HG02642 (cell line): ENCODE results near the gene SPATS2L.
"Not testable (repeated sequence)": the region's sequence is repeated elsewhere in the genome, so short reads cannot be mapped to it uniquely, and the experiment has no call there.

ENCODE experiments used
- ATAC-seq: cut with Tn5 transposase; IDR thresholded peaks from one replicate; pipeline ENCODE4 v1.9.1; 2021; ENCODE audit warnings: mild to moderate bottlenecking; ENCODE audit not compliant: unreplicated experiment, poor library complexity

The SPATS2L gene

GRCh38 chr2:200318940-200319435, 12.5 kb downstream of the SPATS2L start:
- no peak for ATAC-seq

DNA sequence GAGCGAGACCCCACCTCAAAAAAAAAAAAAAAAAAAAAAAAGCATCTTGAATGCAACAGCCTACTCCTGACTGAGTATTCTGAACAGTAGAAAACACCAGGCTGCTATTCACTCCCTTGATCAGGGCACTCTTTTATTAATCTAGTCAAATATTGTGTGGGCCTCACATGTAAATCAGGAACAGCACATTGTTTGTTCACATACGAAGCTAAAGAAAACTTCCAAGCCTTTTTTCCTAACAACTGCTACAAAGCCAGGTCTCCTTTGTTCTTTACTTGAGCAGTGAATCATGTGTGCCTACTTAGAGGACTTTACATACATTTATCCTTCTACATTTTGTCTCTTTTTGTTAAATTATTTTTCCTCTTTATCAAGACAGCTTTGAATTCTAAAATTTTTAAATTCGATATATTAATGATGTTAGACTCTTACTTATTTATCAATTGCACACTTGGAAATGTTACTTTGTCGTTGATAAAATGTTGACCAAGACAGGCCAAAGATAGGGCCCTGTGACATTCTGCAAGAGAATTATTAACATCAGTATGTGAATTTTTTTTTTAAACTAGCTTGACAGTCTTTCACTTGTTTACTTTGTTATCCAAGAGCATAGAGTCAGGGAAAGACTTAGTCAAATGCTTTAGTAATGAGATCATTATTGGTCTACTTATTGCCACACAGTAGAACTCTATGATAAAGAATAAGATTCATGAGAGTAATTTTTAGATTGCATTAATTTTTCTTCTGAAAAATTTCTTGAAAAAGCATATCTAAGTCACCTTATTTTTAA, 13.2 kb downstream of the SPATS2L start:
- no peak for ATAC-seq

DNA sequence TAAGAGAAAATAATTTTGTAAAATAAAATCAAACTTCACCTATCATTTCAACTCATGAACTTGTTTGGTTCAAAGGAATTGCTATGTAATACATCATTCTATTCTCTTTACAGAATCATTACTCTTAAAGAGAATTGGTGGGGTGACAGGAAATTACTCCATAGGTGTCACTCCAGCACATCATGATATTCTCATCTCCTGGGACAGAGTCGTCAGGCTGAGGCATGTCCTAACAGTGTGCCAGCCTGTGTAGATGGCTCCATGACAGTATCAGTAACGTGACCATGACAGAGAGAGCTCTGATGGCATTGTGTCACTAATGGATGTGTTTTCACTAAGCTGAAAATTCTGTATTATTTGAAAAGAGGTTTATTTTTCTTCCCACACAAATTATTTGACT, 13.9 kb downstream of the SPATS2L start:
- ATAC-seq, result no peak

DNA sequence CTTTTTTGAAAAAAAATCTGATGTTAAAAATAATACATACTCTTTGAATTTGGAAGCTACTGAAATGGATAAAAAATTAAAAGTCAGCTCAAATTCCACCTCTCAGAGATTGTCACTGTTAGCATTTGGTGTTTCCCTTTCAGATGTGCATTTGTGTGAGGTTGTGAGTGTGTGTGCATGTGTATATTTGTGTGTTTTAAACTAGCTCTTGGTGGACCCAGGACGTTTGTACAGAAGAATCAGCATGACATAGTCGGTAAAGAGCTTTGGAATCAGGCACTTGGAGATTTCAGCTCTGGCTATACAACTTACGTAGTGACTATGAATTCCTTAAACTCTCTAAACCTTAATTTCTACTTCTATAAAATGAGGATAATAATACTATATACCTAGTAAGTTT, 14.5 kb downstream of the SPATS2L start:
- no peak for ATAC-seq

DNA sequence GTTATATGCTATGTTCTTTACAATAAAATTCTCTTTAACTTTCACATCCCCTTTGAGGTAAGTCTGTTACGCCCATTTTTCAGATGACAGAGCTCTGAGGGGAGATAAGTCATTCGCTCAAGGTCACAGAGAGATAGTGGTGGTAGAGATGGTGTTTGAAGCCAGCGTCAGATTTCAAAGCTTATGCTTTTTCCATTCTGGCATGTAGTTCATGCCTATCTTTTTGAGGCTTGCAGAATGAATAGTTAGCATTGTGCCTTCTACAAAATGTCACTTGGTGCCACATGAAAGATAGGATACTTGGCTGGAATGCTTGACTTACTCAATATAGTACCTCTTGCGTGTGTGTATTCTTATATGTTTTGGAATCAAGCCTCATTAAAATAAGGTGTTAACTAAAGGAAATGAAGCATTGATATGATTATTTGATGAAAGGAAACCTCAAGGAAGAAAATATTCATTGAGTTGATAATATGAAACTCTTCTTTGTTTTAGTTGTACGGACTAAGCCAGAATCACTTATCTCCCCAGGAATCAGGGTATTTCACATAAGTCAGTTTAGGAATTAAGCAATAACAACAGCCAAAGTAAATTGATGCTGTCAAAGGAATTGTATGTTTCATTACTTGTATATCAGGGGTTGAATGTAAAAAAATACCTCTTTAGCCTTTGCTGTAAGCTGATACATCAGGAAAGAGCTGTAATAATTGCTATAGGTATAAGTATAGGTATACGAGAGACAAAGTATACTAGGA, 15.5 kb downstream of the SPATS2L start:
- no peak for ATAC-seq

DNA sequence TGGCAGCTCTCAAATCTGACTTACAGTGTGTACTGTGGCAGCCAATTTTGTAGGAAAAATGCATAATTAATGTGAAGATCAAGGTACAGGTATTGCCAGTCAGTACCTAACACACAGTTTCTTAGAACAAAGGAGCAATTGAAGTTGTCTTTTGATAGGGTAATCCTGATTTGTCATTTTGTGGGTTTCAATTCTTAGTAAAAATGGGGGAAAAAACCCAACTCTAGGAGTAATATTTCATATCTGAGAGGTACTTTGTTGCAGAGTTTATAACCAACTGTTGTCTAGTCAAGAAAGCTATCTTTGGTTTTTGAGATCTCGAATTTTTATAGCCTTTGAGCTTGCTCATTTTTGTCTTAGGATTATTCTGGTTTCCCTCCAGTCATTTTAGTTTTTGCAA, 16.1 kb downstream of the SPATS2L start:
- no peak for ATAC-seq

DNA sequence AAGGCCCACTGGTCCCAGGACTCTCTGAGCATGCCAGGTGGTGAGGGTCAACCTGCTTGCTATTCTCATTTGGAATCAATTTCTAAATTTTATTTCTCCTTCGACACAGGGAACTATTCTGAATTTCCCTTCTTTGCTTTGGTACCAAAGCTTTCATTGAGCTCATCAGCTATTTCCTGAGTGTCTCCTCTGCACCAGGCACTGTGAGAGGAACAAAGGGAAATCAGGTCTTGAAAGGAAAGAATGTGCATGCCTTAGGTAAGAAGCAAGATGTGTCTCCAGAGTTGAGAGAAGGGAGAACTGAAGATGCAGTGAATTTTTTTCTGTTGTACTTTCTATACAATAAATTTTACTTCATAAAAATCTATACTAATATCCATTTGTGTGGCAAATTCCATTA, 17.9 kb downstream of the SPATS2L start:
- ATAC-seq, result no peak

DNA sequence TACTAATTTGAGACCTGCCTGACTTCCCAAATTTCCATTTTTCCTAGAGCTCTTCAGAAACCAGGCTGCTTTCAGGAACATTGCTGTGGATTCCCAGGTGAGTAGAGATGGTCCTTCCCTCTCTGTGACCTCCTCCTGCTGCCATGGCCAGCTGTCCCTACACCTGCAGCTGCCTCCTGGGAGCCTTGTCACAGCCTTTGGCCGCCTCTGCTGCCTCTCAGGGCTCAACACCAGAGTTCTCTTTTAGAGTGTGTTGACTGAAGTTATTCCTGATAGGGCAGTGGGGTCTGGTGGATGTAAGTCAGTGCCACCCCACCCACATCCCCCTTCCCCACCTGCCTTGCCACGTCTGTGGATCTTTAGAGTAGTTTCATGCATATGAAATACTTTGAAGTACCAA, 22.9 kb downstream of the SPATS2L start:
- ATAC-seq, result no peak

DNA sequence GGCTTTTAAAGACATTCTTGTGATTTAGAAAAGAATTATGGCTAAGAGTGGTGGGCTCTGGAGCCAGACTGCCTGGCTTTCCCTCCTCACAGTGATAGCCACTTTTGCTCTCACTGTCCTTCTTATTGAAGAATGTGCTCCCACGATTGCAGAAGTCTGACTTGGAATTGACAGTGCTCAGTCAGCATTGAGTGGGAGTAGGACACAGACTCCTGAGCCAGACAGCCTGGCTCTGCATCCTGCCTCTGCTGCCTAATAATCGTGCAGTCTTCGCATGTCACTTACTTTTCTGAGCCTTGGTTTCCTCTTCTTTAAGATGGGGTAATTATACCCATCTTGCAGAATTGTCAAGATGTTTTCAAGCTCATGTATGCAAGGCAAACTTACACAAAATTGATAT, 23.3 kb downstream of the SPATS2L start:
- no peak for ATAC-seq

DNA sequence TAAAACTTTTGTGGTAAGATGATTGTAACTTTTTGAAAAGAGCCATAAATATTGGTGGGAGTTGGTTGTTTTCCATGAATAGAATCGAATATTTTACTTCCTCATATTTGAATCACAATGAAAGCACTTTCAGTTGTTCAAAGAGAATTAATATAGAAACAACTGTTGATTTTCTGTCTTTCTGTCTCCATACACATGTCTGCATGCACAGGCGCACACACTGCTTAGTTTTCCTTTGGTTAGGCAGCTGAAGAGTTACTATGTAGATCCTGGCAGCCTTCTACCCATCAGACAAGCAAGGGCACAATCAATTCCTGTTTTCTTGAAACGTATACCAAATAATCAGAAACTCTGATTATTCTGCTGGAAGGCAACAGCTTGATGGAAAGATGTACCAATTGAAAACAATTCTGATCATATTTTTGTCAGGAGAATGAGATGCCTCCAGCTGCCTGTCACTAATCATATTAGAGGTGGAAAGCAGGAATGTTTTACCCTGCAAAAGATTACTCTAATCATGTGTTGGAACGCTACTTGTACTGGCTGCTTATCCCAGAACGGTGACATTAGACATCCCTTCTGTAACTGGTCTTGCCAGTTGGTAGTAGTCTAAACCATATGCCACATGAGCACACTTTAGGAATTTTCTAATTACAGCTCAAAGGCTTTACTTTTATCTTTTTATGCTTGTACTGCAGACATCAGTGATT, 24.0 kb downstream of the SPATS2L start:
- ATAC-seq, result no peak

DNA sequence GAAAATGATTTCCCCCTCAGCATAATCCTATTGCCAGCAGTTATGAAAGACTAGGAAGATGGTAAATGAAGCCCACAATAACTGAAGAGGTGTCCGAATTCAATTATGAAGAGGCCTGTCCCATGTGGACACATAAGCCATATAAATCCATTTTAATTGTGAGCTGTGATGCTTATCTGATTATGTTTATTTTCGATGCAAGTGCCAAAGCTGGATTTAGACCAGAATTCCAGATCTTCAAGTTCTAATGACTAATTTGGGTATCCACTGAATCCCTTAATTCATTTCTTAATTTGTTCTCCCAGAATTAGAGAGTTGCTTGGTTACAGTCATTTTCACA, 24.5 kb downstream of the SPATS2L start:
- ATAC-seq, result no peak

DNA sequence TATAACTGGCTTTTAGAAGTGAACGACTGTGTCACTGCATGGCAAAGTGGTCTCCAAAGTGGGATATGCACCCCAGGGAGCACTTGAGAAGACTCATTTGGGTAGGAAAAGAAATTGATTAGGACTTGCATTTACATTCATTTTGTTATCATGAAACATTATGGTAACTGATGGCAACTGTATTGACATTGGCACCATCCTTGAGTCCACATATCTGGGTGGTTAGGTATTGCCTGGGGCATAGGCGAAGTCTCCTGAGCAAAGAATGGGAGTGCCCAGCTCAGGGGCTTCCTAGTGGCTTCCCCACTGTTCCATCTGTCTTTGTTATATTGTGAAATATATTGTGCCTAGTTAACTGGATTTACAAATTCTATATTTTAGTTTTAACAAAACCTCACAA, 29.2 kb downstream of the SPATS2L start:
- no peak for ATAC-seq

GRCh38 chr2:200336980-200337615, 30.6 kb downstream of the SPATS2L start:
- ATAC-seq, result no peak

- no peak for ATAC-seq
Measured at GRCh38 chr2:200337621-200338020, 31.1 kb downstream of the SPATS2L start.

DNA sequence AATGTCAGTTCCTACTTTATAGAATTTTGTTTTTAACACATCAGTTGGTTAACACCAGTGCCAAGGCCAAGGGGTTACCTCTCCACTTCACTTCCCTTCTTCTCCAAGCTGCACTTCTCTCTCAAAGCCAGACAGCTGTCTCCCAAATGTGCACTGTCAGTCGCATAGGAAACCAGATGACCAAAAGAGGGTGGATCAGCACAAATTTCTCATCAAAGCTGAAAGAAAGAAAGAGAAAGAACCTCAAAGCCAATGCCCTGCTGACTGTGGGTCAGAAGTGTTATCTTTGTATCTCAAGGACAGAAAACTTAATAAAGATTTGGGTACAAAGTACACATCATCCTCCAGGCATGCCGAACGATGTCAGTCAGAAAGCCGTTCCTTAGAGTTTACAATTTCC, 32.2 kb downstream of the SPATS2L start:
- ATAC-seq, result no peak

DNA sequence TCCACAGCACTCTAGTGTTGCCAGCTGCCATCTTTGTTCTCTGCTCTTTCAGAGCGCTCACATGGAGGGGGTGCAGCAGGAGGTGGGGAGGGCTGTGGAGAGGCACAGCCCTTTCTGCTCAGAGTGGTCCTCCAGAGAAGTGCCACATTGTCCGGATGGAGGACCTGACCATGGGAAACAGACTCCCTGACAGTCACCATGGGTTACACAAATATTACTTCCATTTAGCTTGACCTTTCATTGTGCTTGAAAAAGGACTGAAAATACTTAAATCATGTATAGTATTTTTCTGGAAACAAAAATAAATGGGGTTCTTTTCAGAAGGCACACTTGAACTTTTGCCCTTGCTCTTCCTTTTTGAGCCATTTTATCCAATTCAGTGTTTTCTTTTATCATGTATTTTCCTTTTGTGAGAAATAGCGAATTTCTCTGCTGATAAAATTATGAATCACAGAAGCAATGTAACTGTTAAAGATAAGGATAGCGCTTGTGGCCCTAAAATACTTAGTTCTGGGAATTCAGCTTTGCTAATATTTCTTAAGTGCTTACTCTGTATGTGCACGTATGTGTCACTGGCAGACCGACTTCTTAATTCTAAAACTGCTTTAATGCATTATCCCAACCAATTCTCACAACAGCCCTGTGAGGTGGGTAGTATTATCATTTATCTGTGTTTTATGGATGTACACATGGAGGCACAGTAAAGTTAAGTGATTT, 34.2 kb downstream of the SPATS2L start:
- ATAC-seq, result no peak

DNA sequence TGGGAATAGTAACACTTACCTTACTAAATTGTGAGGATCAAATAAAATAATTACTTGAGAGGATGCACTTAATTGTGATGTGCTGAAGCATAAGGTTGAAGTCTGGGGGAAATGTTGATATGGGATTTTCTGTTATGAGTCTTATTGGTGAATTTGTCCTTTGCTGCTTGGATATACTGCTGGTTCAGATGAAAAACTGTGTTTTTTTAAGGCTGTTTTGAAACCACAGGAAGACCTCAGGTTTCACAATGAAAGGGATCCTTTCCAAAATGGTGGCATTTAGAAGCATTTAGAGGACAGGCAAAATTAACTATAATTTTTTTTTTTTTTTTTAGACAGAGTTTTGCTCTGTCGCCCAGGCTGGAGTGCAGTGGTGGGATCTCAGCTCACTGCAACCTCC, 34.9 kb downstream of the SPATS2L start:
- no peak for ATAC-seq

DNA sequence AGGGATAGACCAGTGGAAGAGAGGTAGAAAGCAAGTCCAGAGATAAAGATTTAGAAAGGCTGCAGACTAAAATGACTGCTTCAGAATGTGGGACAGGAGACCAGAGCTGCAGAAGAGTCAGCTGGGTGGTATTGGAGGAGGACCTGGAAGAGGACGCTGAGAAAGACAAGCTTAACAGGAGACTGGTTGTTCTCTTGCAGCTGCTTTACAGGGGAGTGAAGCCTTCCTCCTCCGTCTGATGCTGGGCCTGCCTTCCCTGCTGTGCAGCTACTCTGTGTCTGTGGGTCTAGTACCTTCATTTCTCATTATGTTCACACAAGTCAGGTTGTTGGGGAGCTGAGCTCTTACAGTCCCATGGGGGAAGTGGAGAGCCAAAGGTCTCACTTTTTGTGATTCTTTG, 35.7 kb downstream of the SPATS2L start:
- no peak for ATAC-seq

- no peak for ATAC-seq
Measured at GRCh38 chr2:200342654-200343053, 36.2 kb downstream of the SPATS2L start.

- ATAC-seq, result not testable (repeated sequence)
Measured at GRCh38 chr2:200344202-200344601, 37.7 kb downstream of the SPATS2L start.
